CD8-positive, alpha-beta memory T cell (primary cell): ENCODE results near the gene ATXN7L3. TPM values are rescaled to one million over a fixed set of nuclear protein-coding genes. Genes with fewer than 3 reads are reported as not detected.

ENCODE experiments used
- CTCF ChIA-PET: fragments of 350-600 bp; sonication (Branson Sonifier 250); formaldehyde crosslinking; loops from one replicate; lab custom pipeline; 2021; ENCODE audit warnings: antibody characterized with exemption; lab: Charles Lee
- POLR2A ChIA-PET: fragments of 350-600 bp; sonication (Branson Sonifier 250); formaldehyde crosslinking; loops from one replicate; lab custom pipeline; 2021; ENCODE audit warnings: antibody characterized with exemption; lab: Charles Lee
- DNase-seq, 5 donors: peaks; one replicate each; pipeline versions ENCODE4 v3.0.0 to v3.0.0-alpha.2; 2020 to 2022; ENCODE audit warnings: mixed read lengths in 1 of 5
- H3K27ac ChIP-seq: one replicate; pipeline ENCODE4 v1.7.0; 2013; ENCODE audit warnings: low read depth, mild to moderate bottlenecking, low read length, moderate library complexity
- H3K27me3 ChIP-seq: 2 replicates; pipeline ENCODE4 v1.7.0; 2013; ENCODE audit warnings: low read length, mild to moderate bottlenecking; ENCODE audit not compliant: insufficient read depth, poor library complexity, severe bottlenecking
- H3K36me3 ChIP-seq: 2 replicates; pipeline ENCODE4 v1.7.0; 2013; ENCODE audit warnings: mild to moderate bottlenecking, low read length, moderate library complexity; ENCODE audit not compliant: insufficient read depth
- H3K4me1 ChIP-seq: 2 replicates; pipeline ENCODE4 v1.7.0; 2013; ENCODE audit warnings: mild to moderate bottlenecking, low read length, moderate library complexity; ENCODE audit not compliant: insufficient read depth
- H3K4me3 ChIP-seq: 2 replicates; pipeline ENCODE4 v1.7.0; 2013; ENCODE audit warnings: mild to moderate bottlenecking, low read length
- H3K9me3 ChIP-seq: 2 replicates; pipeline ENCODE4 v1.7.0; 2013; ENCODE audit warnings: mild to moderate bottlenecking, low read length
- H3K27ac Mint-ChIP-seq, 8 donors: one replicate each; pipeline ENCODE4 v1.8.0; 2020 to 2021; ENCODE audit warnings: mixed read lengths in 8 of 8, mild to moderate bottlenecking in 6 of 8, inconsistent platforms in 3 of 8, moderate library complexity in 3 of 8
- H3K27me3 Mint-ChIP-seq, 2 donors: one replicate each; pipeline ENCODE4 v1.8.0; 2020 to 2021; ENCODE audit warnings: mixed read lengths in 2 of 2, mild to moderate bottlenecking in 1 of 2, moderate library complexity in 1 of 2
- H3K36me3 Mint-ChIP-seq, 3 donors: one replicate each; pipeline ENCODE4 v1.8.0; 2020 to 2021; ENCODE audit warnings: mixed read lengths in 3 of 3, inconsistent platforms in 1 of 3, mild to moderate bottlenecking in 1 of 3
- H3K4me1 Mint-ChIP-seq, 3 donors: one replicate each; pipeline ENCODE4 v1.8.0; 2020 to 2021; ENCODE audit warnings: mixed read lengths in 3 of 3, inconsistent platforms in 1 of 3, mild to moderate bottlenecking in 1 of 3
- H3K4me3 Mint-ChIP-seq, 7 donors: one replicate each; pipeline ENCODE4 v1.8.0; 2020 to 2021; ENCODE audit warnings: mixed read lengths in 7 of 7, mild to moderate bottlenecking in 6 of 7, moderate library complexity in 4 of 7, inconsistent platforms in 2 of 7
- H3K9me3 Mint-ChIP-seq, 5 donors: one replicate each; pipeline ENCODE4 v1.8.0; 2020 to 2022; ENCODE audit warnings: mixed read lengths in 5 of 5, mild to moderate bottlenecking in 3 of 5, moderate library complexity in 2 of 5, inconsistent platforms in 1 of 5
- polyA plus RNA-seq: library from polyadenylated mRNA; unstranded; fragments of 300-500 nt; fragmentation: Illumina TruSeq; gene quantifications from one replicate; pipeline ENCODE4 v1.2.3, GENCODE V29; 2021
- total RNA-seq, 2 experiments: library from RNA; stranded (reverse); gene quantifications; one replicate each; pipeline ENCODE4 v1.2.3, GENCODE V29; 2021

Gene ATXN7L3
- total and polyA plus RNA-seq, 3 experiments from 2014 or later: 15.4 to 111 (median 96.6) TPM

- no peak overlapping the region for H3K4me3 Mint-ChIP-seq
- ChIA-PET POLR2A (no interaction called here), CTCF (no interaction called here)
- peaks cover 7 to 10% (median 7%) of the 10 kb centered on the region in 3 donors for H3K4me1 Mint-ChIP-seq
- no peaks in the 10 kb centered on the region for H3K9me3 ChIP-seq
- peak overlapping the region in 1 of 8 donors; percentile 91 for H3K27ac Mint-ChIP-seq
- peaks cover 9 to 50% (median 10%) of the 10 kb centered on the region in 3 donors for H3K36me3 Mint-ChIP-seq
- H3K36me3 ChIP-seq: peaks cover 11% of the 10 kb centered on the region
- no peaks in the 10 kb centered on the region for H3K27me3 Mint-ChIP-seq
- H3K4me1 ChIP-seq: no peaks in the 10 kb centered on the region
- no peaks in the 10 kb centered on the region for H3K9me3 Mint-ChIP-seq
- no peak overlapping the region for H3K4me3 ChIP-seq
- no peaks in the 10 kb centered on the region for H3K27me3 ChIP-seq
- H3K27ac ChIP-seq: no peak overlapping the region
- no peak for DNase-seq
Observed at GRCh38 chr17:44177640-44178039, 22.0 kb downstream of the ATXN7L3 start.

GRCh38 chr17:44176671-44177501 lies 22.8 kb downstream of the ATXN7L3 start:
- Mint-ChIP-seq H3K4me3 (no peak overlapping the region), H3K27ac (peak overlapping the region in 1 of 8 donors; percentile 91), H3K9me3 (no peaks in the 10 kb centered on the region), H3K36me3 (peaks cover 8 to 43% (median 9%) of the 10 kb centered on the region in 3 donors), H3K4me1 (peaks cover 4 to 6% (median 4%) of the 10 kb centered on the region in 3 donors), H3K27me3 (no peaks in the 10 kb centered on the region)
- H3K9me3 ChIP-seq: no peaks in the 10 kb centered on the region
- no peak overlapping the region for H3K27ac ChIP-seq
- peaks cover 4% of the 10 kb centered on the region for H3K36me3 ChIP-seq
- no peak for DNase-seq
- ChIA-PET POLR2A (no interaction called here), CTCF (interaction anchor here (1.4 kb wide), 1 partner anchor 10 kb away, joined by 3 read pairs; the partner anchor contains the start of gene TMUB2)
- H3K4me1 ChIP-seq: no peaks in the 10 kb centered on the region
- no peak overlapping the region for H3K4me3 ChIP-seq
- no peaks in the 10 kb centered on the region for H3K27me3 ChIP-seq

GRCh38 chr17:44176257-44176656 lies 23.4 kb downstream of the ATXN7L3 start:
- H3K9me3 Mint-ChIP-seq: no peaks in the 10 kb centered on the region
- H3K27ac Mint-ChIP-seq: no peak overlapping the region
- CTCF ChIA-PET: interaction anchor here (1.4 to 2.2 kb wide), 2 partner anchors 8 to 10 kb away, joined by 3 to 7 read pairs; partner anchors contain the start of gene TMUB2
- Histone ChIP-seq H3K9me3 (no peaks in the 10 kb centered on the region), H3K4me1 (no peaks in the 10 kb centered on the region), H3K36me3 (no peaks in the 10 kb centered on the region), H3K27ac (no peak overlapping the region), H3K27me3 (no peaks in the 10 kb centered on the region), H3K4me3 (no peak overlapping the region)
- peaks cover 0 to 3% (median 0%) of the 10 kb centered on the region in 3 donors for H3K4me1 Mint-ChIP-seq
- no peak for DNase-seq
- POLR2A ChIA-PET: no interaction called here
- H3K36me3 Mint-ChIP-seq: peaks cover 4 to 37% (median 7%) of the 10 kb centered on the region in 3 donors
- no peak overlapping the region for H3K4me3 Mint-ChIP-seq
- no peaks in the 10 kb centered on the region for H3K27me3 Mint-ChIP-seq

GRCh38 chr17:44174427-44174826 lies 25.3 kb downstream of the ATXN7L3 start:
- ChIA-PET POLR2A (no interaction called here), CTCF (interaction anchor here (2.2 kb wide), 1 partner anchor 10 kb away, joined by 7 read pairs; no protein-coding TSS in a partner anchor)
- Histone ChIP-seq H3K27me3 (no peaks in the 10 kb centered on the region), H3K4me3 (no peak overlapping the region), H3K27ac (no peak overlapping the region), H3K36me3 (no peaks in the 10 kb centered on the region), H3K4me1 (no peaks in the 10 kb centered on the region), H3K9me3 (no peaks in the 10 kb centered on the region)
- no peak for DNase-seq
- Mint-ChIP-seq H3K27me3 (peaks cover 0 to 1% of the 10 kb centered on the region in 2 donors), H3K4me1 (peaks cover 0 to 3% (median 0%) of the 10 kb centered on the region in 3 donors), H3K27ac (no peak overlapping the region), H3K9me3 (no peaks in the 10 kb centered on the region), H3K36me3 (peaks cover 4 to 36% (median 7%) of the 10 kb centered on the region in 3 donors), H3K4me3 (no peak overlapping the region)

GRCh38 chr17:44171931-44172455 lies 27.7 kb downstream of the ATXN7L3 start:
- Histone ChIP-seq H3K27ac (no peak overlapping the region), H3K9me3 (no peaks in the 10 kb centered on the region), H3K36me3 (no peaks in the 10 kb centered on the region), H3K4me1 (peaks cover 7% of the 10 kb centered on the region), H3K27me3 (no peaks in the 10 kb centered on the region), H3K4me3 (no peak overlapping the region)
- Mint-ChIP-seq H3K27me3 (peaks cover 0 to 1% of the 10 kb centered on the region in 2 donors), H3K27ac (peak overlapping the region in 2 of 8 donors; percentile 58 to 86), H3K4me1 (peaks cover 4 to 9% (median 8%) of the 10 kb centered on the region in 3 donors), H3K36me3 (peaks cover 0 to 14% (median 3%) of the 10 kb centered on the region in 3 donors), H3K4me3 (no peak overlapping the region), H3K9me3 (no peaks in the 10 kb centered on the region)
- ChIA-PET CTCF (interaction anchor here (1.5 kb wide), 1 partner anchor 26 kb away, joined by 4 read pairs; no protein-coding TSS in a partner anchor), POLR2A (no interaction called here)
- no peak for DNase-seq

GRCh38 chr17:44170499-44171201 lies 29.0 kb downstream of the ATXN7L3 start, which contains the start of gene ASB16:
Gene ASB16, plus strand, starts transcription at chr17:44170704. Its CDS starts 86 bp downstream, at chr17:44170790.
- Histone ChIP-seq H3K4me3 (no peak within 1 kb of the TSS), H3K27ac (no peak within 1 kb of the TSS), H3K27me3 (no peaks in the 10 kb centered on the region), H3K9me3 (no peaks in the 10 kb centered on the region), H3K36me3 (no peaks in the 10 kb centered on the region), H3K4me1 (peaks cover 7% of the 10 kb centered on the region)
- no peak for DNase-seq
- Mint-ChIP-seq H3K36me3 (peaks cover 0 to 7% (median under 1%) of the 10 kb centered on the region in 3 donors), H3K27ac (peak within 1 kb of the TSS in 3 of 8 donors; percentile 23 to 57 (median 47)), H3K4me3 (no peak within 1 kb of the TSS), H3K27me3 (peaks cover 0 to 1% of the 10 kb centered on the region in 2 donors), H3K4me1 (peaks cover 4 to 9% (median 8%) of the 10 kb centered on the region in 3 donors), H3K9me3 (no peaks in the 10 kb centered on the region)
- CTCF ChIA-PET: interaction anchor here (1.5 kb wide), 1 partner anchor 27 kb away, joined by 4 read pairs; no protein-coding TSS in a partner anchor
- POLR2A ChIA-PET: no interaction called here

- Histone ChIP-seq H3K36me3 (no peaks in the 10 kb centered on the region), H3K4me3 (no peak overlapping the region), H3K27ac (no peak overlapping the region), H3K4me1 (peaks cover 7% of the 10 kb centered on the region), H3K27me3 (no peaks in the 10 kb centered on the region), H3K9me3 (no peaks in the 10 kb centered on the region)
- CTCF ChIA-PET: no interaction called here
- POLR2A ChIA-PET: no interaction called here
- DNase-seq: no peak
- Mint-ChIP-seq H3K9me3 (no peaks in the 10 kb centered on the region), H3K27me3 (peaks cover 0 to 1% of the 10 kb centered on the region in 2 donors), H3K4me1 (peaks cover 4 to 9% (median 8%) of the 10 kb centered on the region in 3 donors), H3K36me3 (peaks cover 0 to 3% (median 0%) of the 10 kb centered on the region in 3 donors), H3K27ac (peak overlapping the region in 2 of 8 donors; percentile 23 to 47), H3K4me3 (no peak overlapping the region)
Observed at GRCh38 chr17:44170135-44170498, 29.6 kb downstream of the ATXN7L3 start.
